ENCODE results near the gene SLC6A12. TPM values are rescaled to one million over a fixed set of nuclear protein-coding genes. Genes with fewer than 3 reads are reported as not detected.
"Not testable (repeated sequence)": the region's sequence is repeated elsewhere in the genome, so short reads cannot be mapped to it uniquely, and the experiment has no call there.

The SLC6A12 gene
- total RNA-seq, 1 donor from 2014 or later: 3.0 TPM

DNA sequence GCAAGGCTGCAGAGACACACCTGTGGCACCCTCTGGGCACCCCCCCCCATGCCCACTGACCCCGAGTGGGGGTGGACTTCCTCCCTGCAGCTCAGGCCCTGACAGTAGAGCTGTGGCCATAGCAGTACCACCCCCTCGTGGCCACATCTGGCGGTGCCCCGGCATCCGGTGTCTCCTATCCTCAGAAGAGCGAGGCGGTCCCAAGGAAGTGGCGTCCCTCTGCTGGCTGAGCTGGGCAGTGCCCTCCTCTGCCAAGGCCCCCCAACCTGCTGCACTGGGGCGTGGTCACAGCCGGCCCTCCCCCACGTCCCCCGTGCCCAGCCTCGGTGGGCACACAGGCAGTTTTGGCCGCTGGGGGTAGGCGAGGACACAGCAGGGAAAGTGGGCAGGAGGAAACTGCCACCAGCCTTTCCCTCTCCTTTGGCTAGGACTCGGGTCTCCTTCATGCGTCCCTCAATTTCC, 6.0 kb upstream of the SLC6A12 start:
- H3K27ac Mint-ChIP-seq: no peak overlapping the region
- DNase-seq (ENCODE audit: extremely low spot score, unreplicated experiment): peak; percentile 82
- H3K4me1 Mint-ChIP-seq (ENCODE audit: unreplicated experiment): no peaks in the 10 kb centered on the region
- no peak overlapping the region for H3K4me3 Mint-ChIP-seq
- no peaks in the 10 kb centered on the region for H3K9me3 Mint-ChIP-seq
- no peaks in the 10 kb centered on the region for H3K36me3 Mint-ChIP-seq
- peak; percentile 85 for TF ChIP-seq CTCF (conservative IDR thresholded peaks at IDR 0.05)
- H3K27me3 Mint-ChIP-seq: peaks cover 29% of the 10 kb centered on the region

DNA sequence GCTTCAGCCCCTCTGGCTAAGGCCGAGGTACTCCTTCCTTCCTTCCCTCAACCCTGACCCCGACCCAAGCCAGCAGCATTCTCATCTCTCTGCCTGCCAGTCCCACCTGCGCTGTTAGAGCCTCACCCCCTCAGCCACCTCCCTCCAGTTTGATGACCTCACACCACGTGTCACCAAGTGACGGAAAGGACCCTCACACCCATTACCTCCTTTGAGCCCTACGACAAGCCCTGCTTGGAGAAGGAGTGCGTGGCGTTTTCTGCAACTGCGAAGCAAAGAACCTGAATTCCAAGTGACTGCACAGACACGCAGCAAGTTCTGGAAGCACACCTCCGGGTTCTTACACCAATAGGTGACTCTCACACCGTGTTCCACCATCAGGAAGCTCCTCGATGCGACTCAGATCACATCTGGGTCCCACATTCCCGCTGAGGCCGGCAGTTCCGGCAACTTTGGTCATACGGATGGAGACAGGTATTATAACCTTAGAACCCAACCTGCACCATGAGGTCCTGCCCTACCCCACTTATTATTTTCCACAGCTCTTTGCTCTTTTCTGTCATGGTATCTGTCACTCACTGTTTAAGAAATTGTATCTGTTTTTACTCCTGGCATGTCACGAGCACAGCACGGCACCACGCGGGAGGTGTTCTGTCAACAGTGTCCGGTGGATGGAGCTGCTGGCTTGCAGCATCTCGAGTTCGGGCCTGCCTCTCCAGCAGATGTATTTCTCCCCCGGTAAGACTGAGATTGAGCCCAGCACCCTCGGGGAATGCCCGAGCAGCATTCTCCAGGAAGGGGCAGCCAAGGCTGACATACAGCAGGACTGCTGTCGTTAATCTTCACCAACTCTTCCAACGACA, 5.0 kb upstream of the SLC6A12 start:
- H3K27me3 Mint-ChIP-seq: peaks cover 31% of the 10 kb centered on the region
- H3K36me3 Mint-ChIP-seq: no peaks in the 10 kb centered on the region
- no peak overlapping the region for H3K27ac Mint-ChIP-seq
- H3K4me3 Mint-ChIP-seq: no peak overlapping the region
- DNase-seq (ENCODE audit: extremely low spot score, unreplicated experiment): no peak
- no peak for TF ChIP-seq CTCF (conservative IDR thresholded peaks at IDR 0.05)
- H3K9me3 Mint-ChIP-seq: no peaks in the 10 kb centered on the region
- H3K4me1 Mint-ChIP-seq (ENCODE audit: unreplicated experiment): peaks cover 1% of the 10 kb centered on the region

- Mint-ChIP-seq H3K4me1 (ENCODE audit: unreplicated experiment) (peaks cover 8% of the 10 kb centered on the region), H3K36me3 (no peaks in the 10 kb centered on the region), H3K9me3 (no peaks in the 10 kb centered on the region), H3K27me3 (peaks cover 37% of the 10 kb centered on the region), H3K27ac (no peak overlapping the region), H3K4me3 (no peak overlapping the region)
- DNase-seq (ENCODE audit: extremely low spot score, unreplicated experiment): no peak
- no peak for TF ChIP-seq CTCF (conservative IDR thresholded peaks at IDR 0.05)
Measured at GRCh38 chr12:218221-218620, 4.3 kb upstream of the SLC6A12 start.

- peaks cover 12% of the 10 kb centered on the region for H3K4me1 Mint-ChIP-seq (ENCODE audit: unreplicated experiment)
- not testable (repeated sequence) for H3K9me3 Mint-ChIP-seq; H3K36me3 Mint-ChIP-seq; H3K4me3 Mint-ChIP-seq; H3K27ac Mint-ChIP-seq; DNase-seq (ENCODE audit: extremely low spot score, unreplicated experiment)
- H3K27me3 Mint-ChIP-seq: peaks cover 35% of the 10 kb centered on the region
Measured at GRCh38 chr12:217029-217428, 3.1 kb upstream of the SLC6A12 start.

DNA sequence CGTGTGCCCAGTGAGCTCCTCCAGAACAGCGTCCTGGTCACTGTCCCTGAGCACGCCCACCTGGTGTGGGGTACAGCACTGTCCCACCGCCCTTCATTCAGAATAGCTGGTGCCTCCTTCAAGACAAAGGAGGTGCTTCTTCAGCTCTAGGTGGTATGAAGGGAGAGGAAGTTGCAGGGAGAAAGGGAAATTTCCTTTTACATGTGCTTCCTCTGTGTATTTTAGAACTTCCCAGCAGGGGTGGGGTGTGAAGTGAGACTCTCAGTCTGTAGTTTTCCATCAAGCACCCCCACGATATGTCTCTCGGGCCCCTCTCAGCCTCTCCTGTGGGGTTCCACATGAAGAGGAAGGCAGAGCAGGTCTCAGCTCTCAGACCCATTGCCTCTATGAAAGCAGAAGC, 1.2 kb upstream of the SLC6A12 start:
- Mint-ChIP-seq H3K9me3 (no peaks in the 10 kb centered on the region), H3K4me3 (no peak overlapping the region), H3K27me3 (peaks cover 54% of the 10 kb centered on the region), H3K4me1 (ENCODE audit: unreplicated experiment) (peaks cover 21% of the 10 kb centered on the region), H3K27ac (no peak overlapping the region), H3K36me3 (no peaks in the 10 kb centered on the region)
- DNase-seq (ENCODE audit: extremely low spot score, unreplicated experiment): no peak
- TF ChIP-seq CTCF (conservative IDR thresholded peaks at IDR 0.05): no peak

DNA sequence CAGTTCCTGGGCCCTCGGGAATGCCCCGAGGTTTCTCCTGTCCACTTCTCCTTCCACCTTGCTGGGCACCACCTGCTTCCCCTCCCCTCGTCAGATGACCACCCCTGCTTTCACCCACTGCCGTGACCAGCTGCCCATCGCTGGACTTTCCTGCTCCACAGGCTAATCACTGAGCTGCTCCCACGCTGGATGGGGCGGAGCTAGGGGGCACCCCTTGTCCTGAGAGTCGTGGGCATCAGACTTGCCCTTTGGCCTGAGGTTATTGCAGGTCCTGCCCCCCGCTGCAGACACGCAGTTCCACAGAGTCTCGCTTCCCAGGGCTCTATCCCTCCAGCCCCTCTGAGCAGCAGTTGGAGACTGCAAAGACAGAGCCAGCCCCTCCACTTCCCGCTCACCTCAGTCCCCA, 427 bp downstream of the SLC6A12 start:
- peaks cover 21% of the 10 kb centered on the region for H3K4me1 Mint-ChIP-seq (ENCODE audit: unreplicated experiment)
- DNase-seq (ENCODE audit: extremely low spot score, unreplicated experiment): no peak
- H3K4me3 Mint-ChIP-seq: peak overlapping the region; percentile 9
- no peak overlapping the region for H3K27ac Mint-ChIP-seq
- H3K36me3 Mint-ChIP-seq: no peaks in the 10 kb centered on the region
- no peak for TF ChIP-seq CTCF (conservative IDR thresholded peaks at IDR 0.05)
- no peaks in the 10 kb centered on the region for H3K9me3 Mint-ChIP-seq
- peaks cover 60% of the 10 kb centered on the region for H3K27me3 Mint-ChIP-seq
